ENCODE measurements around the gene ARPP21. TPM values are rescaled to one million over a fixed set of nuclear protein-coding genes. Genes with fewer than 3 reads are reported as not detected.

ARPP21 gene
- total RNA-seq, 1 donor from 2014 or later, result not detected

GRCh38 chr3:35641920-35642527 lies 2.7 kb downstream of the ARPP21 start:
- ATAC-seq, result no peak

- no peak for ATAC-seq
Measured at GRCh38 chr3:35643495-35643894, 4.2 kb downstream of the ARPP21 start.

GRCh38 chr3:35644451-35644850 lies 5.1 kb downstream of the ARPP21 start:
- ATAC-seq, result no peak

GRCh38 chr3:35645189-35645588 lies 5.9 kb downstream of the ARPP21 start:
- no peak for ATAC-seq

GRCh38 chr3:35646081-35646480 lies 6.8 kb downstream of the ARPP21 start:
- ATAC-seq, result no peak

- no peak for ATAC-seq
Measured at GRCh38 chr3:35647461-35647860, 8.1 kb downstream of the ARPP21 start.

- no peak for ATAC-seq
Measured at GRCh38 chr3:35648347-35648746, 9.0 kb downstream of the ARPP21 start.

- ATAC-seq, result no peak
Measured at GRCh38 chr3:35649405-35649804, 10.1 kb downstream of the ARPP21 start.

- ATAC-seq, result no peak
Measured at GRCh38 chr3:35651426-35651825, 12.1 kb downstream of the ARPP21 start.

GRCh38 chr3:35651851-35652250 lies 12.5 kb downstream of the ARPP21 start:
- no peak for ATAC-seq

- no peak for ATAC-seq
Measured at GRCh38 chr3:35653347-35653746, 14.0 kb downstream of the ARPP21 start.

GRCh38 chr3:35654476-35654875 lies 15.2 kb downstream of the ARPP21 start:
- no peak for ATAC-seq

- ATAC-seq, result no peak
Measured at GRCh38 chr3:35658686-35659085, 19.4 kb downstream of the ARPP21 start.

GRCh38 chr3:35659768-35660167 lies 20.4 kb downstream of the ARPP21 start:
- peak; percentile 52 for ATAC-seq

- ATAC-seq, result no peak
Measured at GRCh38 chr3:35663471-35663870, 24.1 kb downstream of the ARPP21 start.

GRCh38 chr3:35664460-35664919 lies 25.2 kb downstream of the ARPP21 start:
- no peak for ATAC-seq

- ATAC-seq, result no peak
Measured at GRCh38 chr3:35665390-35666055, 26.2 kb downstream of the ARPP21 start.

- no peak for ATAC-seq
Measured at GRCh38 chr3:35666888-35667287, 27.6 kb downstream of the ARPP21 start.

- no peak for ATAC-seq
Measured at GRCh38 chr3:35670408-35670965, 31.2 kb downstream of the ARPP21 start.

- ATAC-seq, result no peak
Measured at GRCh38 chr3:35671483-35671882, 32.2 kb downstream of the ARPP21 start.

GRCh38 chr3:35673017-35673416 lies 33.7 kb downstream of the ARPP21 start:
- ATAC-seq, result no peak

- ATAC-seq, result no peak
Measured at GRCh38 chr3:35674451-35675109, 35.3 kb downstream of the ARPP21 start.

- ATAC-seq, result no peak
Measured at GRCh38 chr3:35675206-35675605, 35.9 kb downstream of the ARPP21 start.

GRCh38 chr3:35675621-35676020 lies 36.3 kb downstream of the ARPP21 start:
- ATAC-seq, result no peak

All from esophagus mucosa (tissue), 1 donor.